ENCODE results near the gene MYO10.

GRCh38 chr5:16663840-16664239, 272.2 kb downstream of the MYO10 start:
- no peak for TF ChIP-seq CTCF (IDR thresholded peaks at IDR 0.05)
- no peak for TF ChIP-seq POLR2A (IDR thresholded peaks at IDR 0.05)

Measured in Peyer's patch (tissue), 4 donors.